HG03097 (cell line): ENCODE data around the gene PHEX.
"Not testable (repeated sequence)": the region's sequence is repeated elsewhere in the genome, so short reads cannot be mapped to it uniquely, and the experiment has no call there.

ENCODE experiments used
- ATAC-seq: cut with Tn5 transposase; IDR thresholded peaks from one replicate; pipeline ENCODE4 v1.9.1; 2021; ENCODE audit not compliant: unreplicated experiment, low FRiP score

The PHEX gene

DNA sequence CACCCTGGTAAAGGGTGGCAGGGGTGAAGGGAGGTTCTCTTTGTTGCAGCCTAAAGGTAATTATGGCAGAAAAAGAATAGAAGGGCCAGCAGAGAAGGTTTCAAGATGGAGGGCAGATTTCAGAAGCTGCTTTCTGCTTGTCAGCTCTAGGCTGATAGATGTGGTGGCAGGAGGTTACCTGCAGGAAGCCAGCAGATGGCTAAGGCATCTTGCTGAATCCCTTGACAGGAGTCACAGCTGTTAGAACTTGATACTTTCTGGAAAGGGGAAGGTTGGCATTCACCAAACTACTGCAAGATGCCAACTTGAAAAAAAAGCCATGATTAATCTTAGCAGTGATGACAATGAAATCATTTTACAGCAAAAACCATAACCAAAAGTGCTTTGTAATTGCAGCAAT, 171.1 kb downstream of the PHEX start:
- no peak for ATAC-seq

GRCh38 chrX:22206781-22207180, 174.7 kb downstream of the PHEX start:
- ATAC-seq: no peak

- ATAC-seq: no peak
Measured at GRCh38 chrX:22220941-22221340, 188.8 kb downstream of the PHEX start.

DNA sequence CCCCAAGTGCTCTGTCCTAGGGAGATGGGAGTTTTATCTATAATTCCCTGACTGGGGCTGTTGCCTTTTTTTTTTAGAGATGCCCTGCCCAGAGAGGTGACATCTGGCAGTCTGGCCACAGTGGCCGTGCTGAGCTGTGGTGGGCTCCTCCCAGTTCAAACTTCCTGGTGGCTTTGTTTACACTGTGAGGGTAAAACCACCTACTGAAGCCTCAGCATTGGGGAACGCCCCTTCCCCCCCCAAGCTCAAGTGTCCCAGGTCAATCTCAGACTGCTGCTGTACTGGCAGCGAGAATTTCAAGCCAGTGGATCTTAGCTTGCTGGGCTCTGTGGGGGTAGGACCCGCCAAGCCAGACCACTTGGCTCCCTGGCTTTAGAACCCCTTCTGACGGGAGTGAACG, 202.3 kb downstream of the PHEX start:
- ATAC-seq: no peak

- ATAC-seq: no peak
Measured at GRCh38 chrX:22237479-22237878, 205.4 kb downstream of the PHEX start.

DNA sequence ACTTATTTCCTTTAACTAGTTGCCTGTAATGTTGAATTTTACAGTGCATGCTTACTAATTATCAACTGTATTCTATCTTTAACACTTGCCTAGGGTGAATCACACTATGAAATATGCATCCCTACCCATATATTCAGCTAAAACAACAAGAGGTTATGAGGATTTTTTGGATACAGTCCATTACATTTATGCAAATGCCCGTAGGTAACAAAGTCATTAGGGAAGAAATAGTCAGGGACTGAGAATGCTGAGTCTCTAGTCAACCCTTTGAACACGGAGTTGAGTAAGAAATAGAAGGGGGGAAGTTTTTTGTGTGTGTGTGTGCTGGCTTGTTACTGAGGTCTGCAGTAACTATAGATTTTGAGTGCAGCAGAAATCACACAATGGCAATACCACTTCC, 214.5 kb downstream of the PHEX start:
- ATAC-seq: no peak

DNA sequence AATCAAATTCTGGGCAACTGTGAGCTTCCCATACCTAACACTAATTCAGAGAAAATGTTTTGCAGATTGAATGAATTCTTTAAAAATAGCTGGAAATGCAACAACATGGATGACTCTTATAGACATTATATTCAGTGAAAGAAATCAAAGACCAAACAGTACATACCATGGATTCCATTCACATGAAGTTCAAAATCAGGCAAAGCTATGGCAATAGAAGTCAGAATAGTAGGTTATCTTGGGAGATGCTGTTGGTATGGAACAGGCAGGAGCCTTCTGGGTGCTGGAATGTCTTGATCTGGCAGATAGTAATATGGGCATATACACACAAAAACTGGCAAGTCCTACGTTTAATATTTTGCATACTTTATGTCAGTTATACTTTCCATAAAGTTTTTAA, 215.0 kb downstream of the PHEX start:
- no peak for ATAC-seq

- ATAC-seq: no peak
Measured at GRCh38 chrX:22248401-22248800, 216.3 kb downstream of the PHEX start.

- ATAC-seq: no peak
Measured at GRCh38 chrX:22249371-22249770, 217.2 kb downstream of the PHEX start.

GRCh38 chrX:22268706-22269105, 236.6 kb downstream of the PHEX start:
- ATAC-seq: no peak

- ATAC-seq: no peak
Measured at GRCh38 chrX:22272613-22273012, 240.5 kb downstream of the PHEX start, which contains the start of gene CBLL2. CBLL2 (plus strand) TSS chrX:22272913; CDS start chrX:22272992, 79 bp downstream.

GRCh38 chrX:22273714-22274317, 241.7 kb downstream of the PHEX start:
- no peak for ATAC-seq

- ATAC-seq: no peak
Measured at GRCh38 chrX:22276781-22277180, 244.7 kb downstream of the PHEX start.

- no peak for ATAC-seq
Measured at GRCh38 chrX:22278375-22278774, 246.2 kb downstream of the PHEX start.

DNA sequence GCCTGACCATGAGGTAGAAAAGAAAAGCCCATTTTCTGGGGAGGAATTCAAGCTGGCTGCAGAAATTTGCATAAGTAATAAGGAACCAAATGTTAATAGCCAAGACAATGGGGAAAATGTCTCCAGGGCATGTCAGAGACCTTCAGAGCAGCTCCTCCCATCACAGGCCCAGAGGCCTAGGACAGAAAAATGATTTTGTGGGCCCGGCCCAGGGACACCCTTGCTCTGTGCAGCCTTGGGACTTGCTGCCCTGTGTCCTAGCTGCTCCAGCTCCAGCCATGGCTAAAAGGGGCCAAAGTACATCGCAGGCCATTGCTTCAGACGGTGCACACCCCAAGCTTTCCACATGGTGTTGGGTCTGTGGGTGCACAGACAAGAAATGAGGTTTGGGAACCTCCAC, 257.1 kb downstream of the PHEX start:
- ATAC-seq: not testable (repeated sequence)

GRCh38 chrX:22296871-22297270, 264.7 kb downstream of the PHEX start:
- no peak for ATAC-seq

DNA sequence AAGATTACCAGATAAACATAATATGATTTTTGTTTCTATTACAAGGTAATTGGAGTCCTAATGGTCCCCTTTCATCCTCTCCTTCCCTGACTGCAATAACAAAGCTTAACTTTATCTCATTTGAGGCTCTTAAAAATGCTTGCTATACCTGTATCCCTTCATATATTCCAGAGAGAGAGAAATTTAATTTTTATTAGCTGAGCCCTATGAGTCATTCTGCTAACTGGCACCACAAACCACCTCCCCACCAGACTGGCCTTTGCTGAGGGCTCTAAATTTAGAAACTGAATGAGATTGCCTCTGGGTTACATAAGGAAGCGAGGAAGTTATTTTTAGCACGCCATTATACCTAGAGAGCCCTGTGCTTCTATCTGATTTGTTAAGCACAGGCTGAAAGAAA, 268.0 kb downstream of the PHEX start:
- no peak for ATAC-seq
